Hypothalamus (tissue), 51 donors: ENCODE results near the gene CAPN10.

Experiments
- DNase-seq, 51 donors: peaks; one replicate each; lab custom pipeline; 2025; lab: John Stamatoyannopoulos, UW

Gene CAPN10

GRCh38 chr2:240622060-240622411 is 35.5 kb downstream of the CAPN10 start:
- no peak for DNase-seq

- no peak for DNase-seq
Observed at GRCh38 chr2:240622531-240623235, 36.1 kb downstream of the CAPN10 start.

- no peak for DNase-seq
Observed at GRCh38 chr2:240623531-240624010, 37.0 kb downstream of the CAPN10 start.

- no peak for DNase-seq
Observed at GRCh38 chr2:240624011-240624949, 37.7 kb downstream of the CAPN10 start.

- DNase-seq: peak in 3 of 51 donors; percentile 10 to 56 (median 24)
Observed at GRCh38 chr2:240624950-240625621, 38.6 kb downstream of the CAPN10 start, which contains the start of gene GPR35. GPR35 (plus strand) TSS chr2:240625480; CDS start chr2:240629953, 4,473 bp downstream.

GRCh38 chr2:240626531-240627300 is 40.2 kb downstream of the CAPN10 start:
- DNase-seq: peak in 2 of 51 donors; percentile 16 to 27

GRCh38 chr2:240627736-240628506 is 41.4 kb downstream of the CAPN10 start:
- no peak for DNase-seq

GRCh38 chr2:240628507-240628807 is 41.9 kb downstream of the CAPN10 start:
- DNase-seq: no peak

- DNase-seq: no peak
Observed at GRCh38 chr2:240628808-240629618, 42.5 kb downstream of the CAPN10 start.

GRCh38 chr2:240629619-240629967 is 43.1 kb downstream of the CAPN10 start:
- DNase-seq: no peak

GRCh38 chr2:240629968-240630770 is 43.6 kb downstream of the CAPN10 start:
- no peak for DNase-seq

- DNase-seq: no peak
Observed at GRCh38 chr2:240630771-240631547, 44.4 kb downstream of the CAPN10 start.

GRCh38 chr2:240631548-240632305 is 45.2 kb downstream of the CAPN10 start:
- DNase-seq: no peak

GRCh38 chr2:240632306-240632721 is 45.8 kb downstream of the CAPN10 start:
- DNase-seq: no peak

- no peak for DNase-seq
Observed at GRCh38 chr2:240635121-240635997, 48.8 kb downstream of the CAPN10 start.
